Trophoblast cell (in vitro differentiated cells and primary cell): ENCODE measurements around the gene RNF208.
A peak's percentile ranks its signal among the peaks of the same experiment; 100 is the strongest.

ENCODE experiments used
- DNase-seq, 2 donors: peaks; one replicate each; pipeline ENCODE4 v3.0.0-alpha.2; 2016
- H2AFZ ChIP-seq: 2 replicates; pipeline ENCODE4 v1.6.1; 2013; ENCODE audit warnings: low read length, moderate library complexity, mild to moderate bottlenecking; ENCODE audit not compliant: insufficient read depth, poor library complexity
- H2AK5ac ChIP-seq: 2 replicates; pipeline ENCODE4 v1.6.1; 2013; ENCODE audit warnings: mild to moderate bottlenecking, low read length
- H2BK120ac ChIP-seq: 2 replicates; pipeline ENCODE4 v1.6.1; 2013; ENCODE audit warnings: low read length, mild to moderate bottlenecking, moderate library complexity; ENCODE audit not compliant: insufficient read depth, poor library complexity
- H2BK12ac ChIP-seq: 2 replicates; pipeline ENCODE4 v1.6.1; 2013; ENCODE audit warnings: mild to moderate bottlenecking, low read length, moderate library complexity
- H2BK5ac ChIP-seq: 2 replicates; pipeline ENCODE4 v1.6.1; 2013; ENCODE audit warnings: low read length, low read depth, moderate library complexity, mild to moderate bottlenecking; ENCODE audit not compliant: poor library complexity
- H3K14ac ChIP-seq: 2 replicates; pipeline ENCODE4 v1.6.1; 2013; ENCODE audit warnings: mild to moderate bottlenecking, low read length
- H3K18ac ChIP-seq: 2 replicates; pipeline ENCODE4 v1.6.1; 2013; ENCODE audit warnings: mild to moderate bottlenecking, low read length
- H3K23ac ChIP-seq: 2 replicates; pipeline ENCODE4 v1.6.1; 2013; ENCODE audit warnings: low read length
- H3K27ac ChIP-seq: 2 replicates; pipeline ENCODE4 v1.5.1; 2013; ENCODE audit warnings: low read depth, mild to moderate bottlenecking, inconsistent platforms, low read length, moderate library complexity
- H3K27me3 ChIP-seq: 2 replicates; pipeline ENCODE4 v1.6.1; 2013; ENCODE audit warnings: inconsistent platforms, mild to moderate bottlenecking, low read length, moderate library complexity; ENCODE audit not compliant: insufficient read depth
- H3K36me3 ChIP-seq, 2 experiments: 1 replicate in 1 of 2; 2 replicates in 1 of 2; pipeline ENCODE4 v1.6.1; 2013; ENCODE audit warnings: low read length in 2 of 2, mild to moderate bottlenecking in 2 of 2, moderate library complexity in 1 of 2; ENCODE audit not compliant: insufficient read depth in 2 of 2, control insufficient read depth in 1 of 2
- H3K4ac ChIP-seq: 2 replicates; pipeline ENCODE4 v1.6.1; 2013; ENCODE audit warnings: low read depth, mild to moderate bottlenecking, low read length, moderate library complexity
- H3K4me1 ChIP-seq, 2 experiments: 1 replicate in 1 of 2; 2 replicates in 1 of 2; pipeline ENCODE4 v1.6.1; 2013; ENCODE audit warnings: low read length in 2 of 2, mild to moderate bottlenecking in 2 of 2, moderate library complexity in 1 of 2; ENCODE audit not compliant: insufficient read depth in 2 of 2, control insufficient read depth in 1 of 2
- H3K4me2 ChIP-seq: 2 replicates; pipeline ENCODE4 v1.6.1; 2013; ENCODE audit warnings: inconsistent platforms, mild to moderate bottlenecking, low read length, moderate library complexity
- H3K4me3 ChIP-seq: 2 replicates; pipeline ENCODE4 v1.5.1; 2013; ENCODE audit warnings: mild to moderate bottlenecking, low read depth, low read length, inconsistent platforms
- H3K79me1 ChIP-seq: one replicate; pipeline ENCODE4 v1.6.1; 2013; ENCODE audit warnings: low read length
- H3K79me2 ChIP-seq: 2 replicates; pipeline ENCODE4 v1.6.1; 2013; ENCODE audit warnings: low read length, mild to moderate bottlenecking; ENCODE audit not compliant: control insufficient read depth, insufficient read depth, poor library complexity
- H3K9ac ChIP-seq: 2 replicates; pipeline ENCODE4 v1.6.1; 2013; ENCODE audit warnings: mild to moderate bottlenecking, low read length
- H3K9me3 ChIP-seq: 2 replicates; pipeline ENCODE4 v1.6.1; 2013; ENCODE audit warnings: low read depth, mild to moderate bottlenecking, control low read depth, inconsistent platforms, low read length; ENCODE audit not compliant: insufficient read depth
- H4K12ac ChIP-seq: 2 replicates; pipeline ENCODE4 v1.6.1; 2013; ENCODE audit warnings: low read depth, mild to moderate bottlenecking, low read length, moderate library complexity
- H4K8ac ChIP-seq: 2 replicates; pipeline ENCODE4 v1.6.1; 2013; ENCODE audit warnings: low read depth, mild to moderate bottlenecking, low read length, moderate library complexity
- H4K91ac ChIP-seq: one replicate; pipeline ENCODE4 v1.6.1; 2013; ENCODE audit warnings: low read depth, mild to moderate bottlenecking, low read length, moderate library complexity
- WGBS: extraction: QIAGEN DNeasy Blood & Tissue Kit; methylation state at CpG from one replicate; pipeline ENCODE4 v1.1.7; 2013; ENCODE audit warnings: missing lambda C conversion rate; ENCODE audit not compliant: insufficient read length, insufficient coverage; ENCODE audit errors: extremely low coverage; 5-methylcytosine and 5-hydroxymethylcytosine counted together

RNF208 gene

GRCh38 chr9:137202966-137203365, 19.1 kb downstream of the RNF208 start:
- Histone ChIP-seq H3K27ac (no peak overlapping the region), H3K23ac (no peak overlapping the region), H3K14ac (no peak overlapping the region), H2AK5ac (no peak overlapping the region), H3K4me2 (no peak overlapping the region), H2AFZ (no peak overlapping the region), H3K18ac (no peak overlapping the region), H4K12ac (no peak overlapping the region), H4K91ac (no peak overlapping the region), H4K8ac (no peak overlapping the region), H2BK5ac (no peak overlapping the region), H3K4me1 (peaks cover 25 to 37% of the 10 kb centered on the region in 2 experiments), H3K27me3 (no peaks in the 10 kb centered on the region), H3K4me3 (no peak overlapping the region), H3K79me2 (peaks cover 18% of the 10 kb centered on the region), H3K36me3 (peaks cover 2 to 5% of the 10 kb centered on the region in 2 experiments), H3K9me3 (no peaks in the 10 kb centered on the region), H3K4ac (no peak overlapping the region), H2BK12ac (no peak overlapping the region), H3K79me1 (peaks cover 7% of the 10 kb centered on the region), H3K9ac (no peak overlapping the region), H2BK120ac (no peak overlapping the region)
- no peak for DNase-seq
- no CpG with 5 or more reads among the region's 8 CpGs for WGBS

- Histone ChIP-seq H3K9ac (peak overlapping the region; percentile 91), H3K27me3 (no peaks in the 10 kb centered on the region)
- no CpG with 5 or more reads among the region's 23 CpGs for WGBS
Observed at GRCh38 chr9:137201205-137201868, 20.7 kb downstream of the RNF208 start.

GRCh38 chr9:137200311-137201204, 21.5 kb downstream of the RNF208 start, which contains the start of gene TPRN:
Gene TPRN (minus strand): TSS chr9:137200741. CDS start chr9:137200711, 30 bp downstream.
- Histone ChIP-seq H3K18ac (peak within 1 kb of the TSS; percentile 98), H3K27me3 (no peaks in the 10 kb centered on the region), H2BK5ac (peak within 1 kb of the TSS; percentile 73), H4K8ac (peak within 1 kb of the TSS; percentile 98), H2BK12ac (no peak within 1 kb of the TSS), H3K9me3 (no peaks in the 10 kb centered on the region), H3K36me3 (peaks cover 0 to 2% of the 10 kb centered on the region in 2 experiments), H3K27ac (peak within 1 kb of the TSS; percentile 39), H3K14ac (peak within 1 kb of the TSS; percentile 97), H4K12ac (peak within 1 kb of the TSS; percentile 91), H3K4me3 (peak within 1 kb of the TSS; percentile 85), H3K79me2 (peaks cover 9% of the 10 kb centered on the region), H3K23ac (no peak within 1 kb of the TSS), H3K4me1 (peaks cover 17 to 37% of the 10 kb centered on the region in 2 experiments), H3K4me2 (peak within 1 kb of the TSS; percentile 93), H3K4ac (peak within 1 kb of the TSS; percentile 85), H2BK120ac (peak within 1 kb of the TSS; percentile 70), H2AFZ (peak within 1 kb of the TSS; percentile 89), H2AK5ac (peak within 1 kb of the TSS; percentile 96), H3K9ac (peak within 1 kb of the TSS; percentile 91), H3K79me1 (peaks cover 3% of the 10 kb centered on the region), H4K91ac (peak within 1 kb of the TSS; percentile 89)
- no CpG with 5 or more reads among the region's 118 CpGs for WGBS
- peak; percentile 98 to 99 for DNase-seq

More at GRCh38 chr9:137201205-137201868, 20.7 kb downstream of the RNF208 start:
- peak overlapping the region; percentile 89 for H2AFZ ChIP-seq
- H4K8ac ChIP-seq, result peak overlapping the region; percentile 98
- peaks cover 21 to 43% of the 10 kb centered on the region in 2 experiments for H3K4me1 ChIP-seq
- peak overlapping the region; percentile 93 for H3K4me2 ChIP-seq
- no peaks in the 10 kb centered on the region for H3K9me3 ChIP-seq
- H3K23ac ChIP-seq, result no peak overlapping the region
- peak overlapping the region; percentile 97 for H3K14ac ChIP-seq
- H2BK12ac ChIP-seq, result no peak overlapping the region
- peak overlapping the region; percentile 73 for H2BK5ac ChIP-seq
- peak overlapping the region; percentile 89 for H4K91ac ChIP-seq
- DNase-seq, result no peak
- H3K79me1 ChIP-seq, result peaks cover 7% of the 10 kb centered on the region
- H3K36me3 ChIP-seq, result no peaks in the 10 kb centered on the region
- H2BK120ac ChIP-seq, result peak overlapping the region; percentile 70
- peak overlapping the region; percentile 39 for H3K27ac ChIP-seq
- peak overlapping the region; percentile 85 for H3K4me3 ChIP-seq
- peak overlapping the region; percentile 91 for H4K12ac ChIP-seq
- peak overlapping the region; percentile 96 for H2AK5ac ChIP-seq
- H3K4ac ChIP-seq, result peak overlapping the region; percentile 85
- H3K18ac ChIP-seq, result peak overlapping the region; percentile 98
- peaks cover 17% of the 10 kb centered on the region for H3K79me2 ChIP-seq

DNA sequence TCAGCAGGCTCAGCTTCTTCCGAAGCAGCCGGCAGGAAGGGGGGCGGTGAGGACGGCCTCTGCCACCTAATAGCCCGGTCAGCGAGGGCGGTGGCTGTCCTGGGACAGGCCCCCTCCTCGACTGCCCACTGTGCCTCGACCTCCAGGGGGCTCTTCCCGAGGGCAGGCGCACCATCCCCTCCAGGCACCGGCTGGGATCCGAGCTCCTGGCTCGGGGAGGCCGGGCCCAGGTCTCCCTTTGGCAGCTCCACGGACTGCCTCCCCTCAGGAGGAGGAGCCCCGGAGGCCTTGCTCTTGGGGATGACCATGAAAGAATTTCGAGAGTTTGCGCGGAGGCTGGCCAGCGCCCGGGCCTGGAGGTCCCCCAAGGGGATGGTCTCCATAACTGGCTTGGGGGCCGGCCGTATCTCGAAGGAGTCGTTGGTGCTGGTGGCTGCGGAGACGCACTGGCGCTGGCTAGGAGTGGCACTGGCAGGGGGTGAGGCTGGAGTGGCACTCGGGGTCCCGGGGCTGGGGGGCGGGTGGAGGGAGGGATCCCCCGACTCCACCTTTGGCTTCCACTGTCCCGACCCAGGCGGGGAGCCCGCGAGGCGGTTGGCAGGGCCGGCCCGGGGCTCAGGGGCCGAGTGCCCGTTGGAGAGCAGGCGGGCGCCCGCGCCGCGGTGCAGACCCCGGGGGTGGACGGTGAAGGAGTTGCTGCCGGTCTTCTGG, 22.5 kb downstream of the RNF208 start:
- H3K18ac ChIP-seq, result peak overlapping the region; percentile 29
- H3K14ac ChIP-seq, result no peak overlapping the region
- H3K27ac ChIP-seq, result no peak overlapping the region
- no peak overlapping the region for H3K4ac ChIP-seq
- peak overlapping the region; percentile 71 for H3K4me2 ChIP-seq
- no peak overlapping the region for H2BK5ac ChIP-seq
- H4K12ac ChIP-seq, result no peak overlapping the region
- H2AFZ ChIP-seq, result no peak overlapping the region
- H2BK12ac ChIP-seq, result no peak overlapping the region
- peak overlapping the region; percentile 47 for H3K4me3 ChIP-seq
- DNase-seq, result no peak
- H4K91ac ChIP-seq, result no peak overlapping the region
- H3K79me1 ChIP-seq, result peaks cover 3% of the 10 kb centered on the region
- H3K79me2 ChIP-seq, result peaks cover 3% of the 10 kb centered on the region
- no peaks in the 10 kb centered on the region for H3K9me3 ChIP-seq
- no peak overlapping the region for H3K23ac ChIP-seq
- no peak overlapping the region for H4K8ac ChIP-seq
- H3K36me3 ChIP-seq, result peaks cover 0 to 2% of the 10 kb centered on the region in 2 experiments
- WGBS, result no CpG with 5 or more reads among the region's 51 CpGs
- H3K27me3 ChIP-seq, result no peaks in the 10 kb centered on the region
- no peak overlapping the region for H2AK5ac ChIP-seq
- H2BK120ac ChIP-seq, result no peak overlapping the region
- peaks cover 12 to 33% of the 10 kb centered on the region in 2 experiments for H3K4me1 ChIP-seq
- no peak overlapping the region for H3K9ac ChIP-seq
